SU-DHL-6 (cell line): ENCODE measurements around the gene IFT122.
"Not testable (repeated sequence)": the region's sequence is repeated elsewhere in the genome, so short reads cannot be mapped to it uniquely, and the experiment has no call there.

Source experiments
- H2AFZ ChIP-seq: fragments of 200-600 bp; sonication (generic); 2 replicates; pipeline ENCODE4 v1.6.1; 2014; ENCODE audit warnings: low read depth, mild to moderate bottlenecking, moderate library complexity, mixed read lengths, antibody characterized with exemption, low read length; ENCODE audit not compliant: severe bottlenecking
- H3F3A ChIP-seq: fragments of 200-600 bp; shearing (Covaris generic); 2 replicates; pipeline ENCODE4 v1.6.0; 2016; ENCODE audit warnings: antibody characterized with exemption, mild to moderate bottlenecking; ENCODE audit not compliant: insufficient read depth
- H3K27ac ChIP-seq: fragments of 200-600 bp; sonication (generic); 2 replicates; pipeline ENCODE4 v1.5.1; 2016; ENCODE audit warnings: low read depth, mild to moderate bottlenecking, low read length, moderate library complexity, mixed read lengths
- H3K27me3 ChIP-seq: fragments of 200-600 bp; sonication (generic), shearing (Covaris generic); 2 replicates; pipeline ENCODE4 v1.6.0; 2014; ENCODE audit warnings: mild to moderate bottlenecking, low read length
- H3K36me3 ChIP-seq: fragments of 200-600 bp; sonication (generic); 2 replicates; pipeline ENCODE4 v1.6.1; 2014; ENCODE audit warnings: mild to moderate bottlenecking, low read length, mixed read lengths
- H3K4me2 ChIP-seq: fragments of 300-600, 200-600 bp; shearing (Covaris generic), sonication (generic); 2 replicates; pipeline ENCODE4 v1.6.0; 2014; ENCODE audit warnings: low read length, low read depth, mild to moderate bottlenecking; ENCODE audit not compliant: poor library complexity, severe bottlenecking
- H3K4me3 ChIP-seq: fragments of 200-600 bp; sonication (generic); 2 replicates; pipeline ENCODE4 v1.5.1; 2014; ENCODE audit warnings: antibody characterized with exemption, low read length, mild to moderate bottlenecking, mixed read lengths; ENCODE audit not compliant: insufficient read depth, poor library complexity, severe bottlenecking
- H3K79me2 ChIP-seq: fragments of 200-600 bp; sonication (generic); 2 replicates; pipeline ENCODE4 v1.6.1; 2014; ENCODE audit warnings: mild to moderate bottlenecking, low read length, moderate library complexity; ENCODE audit not compliant: insufficient read depth
- H3K9ac ChIP-seq: fragments of 200-600 bp; sonication (generic); 2 replicates; pipeline ENCODE4 v1.7.0; 2014; ENCODE audit warnings: mild to moderate bottlenecking, low read length
- H3K9me2 ChIP-seq: fragments of 200-600 bp; sonication (generic); replicated peaks from 2 replicates; pipeline ENCODE4 v1.6.1; 2014; ENCODE audit warnings: low read length; ENCODE audit not compliant: insufficient read depth
- H3K9me3 ChIP-seq: fragments of 200-600 bp; sonication (generic); 2 replicates; pipeline ENCODE4 v1.6.1; 2014; ENCODE audit warnings: low read length, mixed read lengths; ENCODE audit not compliant: insufficient read depth
- H4K20me1 ChIP-seq: fragments of 200-600 bp; sonication (generic); 2 replicates; pipeline ENCODE4 v1.6.1; 2014; ENCODE audit warnings: low read depth, mild to moderate bottlenecking, antibody characterized with exemption, low read length, moderate library complexity, mixed read lengths
- CTCF ChIP-seq: fragments of 200-600 bp; sonication (generic); IDR thresholded peaks from one replicate; pipeline ENCODE4 v1.5.1; 2017; ENCODE audit warnings: antibody characterized with exemption, mild to moderate bottlenecking, low read length, moderate library complexity; ENCODE audit not compliant: insufficient read depth, poor library complexity, severe bottlenecking
- EZH2phosphoT487 ChIP-seq: fragments of 200-600 bp; sonication (generic), shearing (Covaris generic); conservative IDR thresholded peaks from 2 replicates; pipeline ENCODE4 v1.6.1; 2018; ENCODE audit warnings: mild to moderate bottlenecking, antibody characterized with exemption, low read length, moderate library complexity, mixed read lengths

The IFT122 gene

GRCh38 chr3:129439817-129440617 is at the start of gene IFT122, which contains the start of gene MBD4:
TSS of gene IFT122 (plus strand) at chr3:129440224. CDS start at chr3:129440331, 107 bp downstream.
TSS of gene MBD4 (minus strand) at chr3:129439948. CDS start at chr3:129439833, 115 bp downstream.
- peaks cover 20% of the 10 kb centered on the region for H3K36me3 ChIP-seq
- no peaks in the 10 kb centered on the region for H3K27me3 ChIP-seq
- no peaks in the 10 kb centered on the region for H4K20me1 ChIP-seq
- H3K9me3 ChIP-seq, result no peaks in the 10 kb centered on the region
- H3K9me2 ChIP-seq, result no peaks in the 10 kb centered on the region
- peaks cover 44% of the 10 kb centered on the region for H3K79me2 ChIP-seq
- H3K9ac ChIP-seq, result peak within 1 kb of the TSS; percentile 97
- H3F3A ChIP-seq, result no peaks in the 10 kb centered on the region
- H3K4me2 ChIP-seq, result peak within 1 kb of the TSS; percentile 89
- TF ChIP-seq CTCF, result no peak
- no peak for TF ChIP-seq EZH2phosphoT487
- H3K4me3 ChIP-seq, result peak within 1 kb of the TSS; percentile 95
- H2AFZ ChIP-seq, result peak within 1 kb of the TSS; percentile 92
- H3K27ac ChIP-seq, result peak within 1 kb of the TSS; percentile 82

DNA sequence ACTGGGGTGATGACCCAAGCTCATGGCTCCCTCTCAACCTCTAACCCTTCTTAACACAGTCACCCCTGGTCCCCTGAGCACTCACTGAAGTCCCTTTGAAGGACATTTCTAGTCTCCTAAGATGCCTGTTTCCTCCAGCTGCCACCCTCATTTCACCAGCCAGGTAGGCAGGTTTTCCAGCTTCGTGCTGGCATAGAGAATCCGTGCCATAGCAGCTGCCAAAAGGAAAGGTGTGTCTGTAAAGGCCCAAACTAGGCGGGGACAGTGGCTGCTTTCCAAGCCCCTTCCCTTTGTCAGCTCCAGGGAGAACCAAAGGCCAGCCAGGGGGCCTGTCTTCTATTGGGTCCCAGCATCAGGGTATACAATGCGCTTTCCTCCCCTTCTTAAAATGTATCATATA is 48.4 kb upstream of the IFT122 start:
- peaks cover 16% of the 10 kb centered on the region for H3K79me2 ChIP-seq
- H2AFZ ChIP-seq, H3K27me3 ChIP-seq, H3K4me2 ChIP-seq, H3K9me3 ChIP-seq, H3F3A ChIP-seq, H3K9me2 ChIP-seq, H3K4me3 ChIP-seq, H3K36me3 ChIP-seq, H4K20me1 ChIP-seq, H3K9ac ChIP-seq, H3K27ac ChIP-seq: not testable (repeated sequence)

DNA sequence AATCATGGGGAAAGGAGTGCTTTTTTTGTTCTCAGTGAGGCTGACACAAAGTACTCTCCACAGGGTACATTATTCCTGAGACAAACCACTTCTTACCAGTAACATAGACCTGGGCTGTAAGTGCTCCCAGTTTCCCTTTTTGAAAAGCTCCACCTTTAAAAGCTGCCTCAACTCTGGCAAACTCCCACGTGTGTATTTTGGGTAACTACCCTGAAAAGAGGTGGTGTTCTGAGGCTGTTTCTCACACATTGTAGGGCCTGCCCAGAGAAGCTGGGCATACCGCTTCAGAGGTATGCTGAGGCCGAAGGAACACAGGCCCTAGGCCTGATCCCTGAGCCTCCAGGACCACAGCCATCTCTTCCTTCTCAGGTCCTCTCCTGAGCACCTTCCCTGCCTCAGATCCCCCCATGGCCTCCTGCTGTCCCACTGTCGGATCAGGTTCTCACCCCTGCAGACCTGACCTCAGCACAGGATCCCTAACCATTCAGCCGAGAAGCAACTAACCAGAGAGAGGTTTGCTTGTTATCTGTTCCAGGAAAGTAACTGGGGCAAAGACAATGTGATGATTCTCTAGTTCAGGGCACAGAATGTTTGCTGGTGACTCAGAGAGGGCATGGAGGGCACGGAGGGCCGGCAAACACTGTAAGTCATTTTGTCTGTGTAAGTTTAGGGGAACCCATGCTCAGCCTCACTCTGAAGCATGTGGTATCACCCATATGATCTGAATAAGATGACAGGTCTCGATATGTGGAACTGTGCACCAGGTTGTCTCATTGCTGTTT is 47.7 kb upstream of the IFT122 start:
- not testable (repeated sequence) for H2AFZ ChIP-seq, H4K20me1 ChIP-seq, H3K4me2 ChIP-seq, H3K9ac ChIP-seq, H3K27ac ChIP-seq, H3K9me3 ChIP-seq, H3K36me3 ChIP-seq, H3K9me2 ChIP-seq, H3F3A ChIP-seq, H3K27me3 ChIP-seq, H3K4me3 ChIP-seq
- peaks cover 23% of the 10 kb centered on the region for H3K79me2 ChIP-seq

DNA sequence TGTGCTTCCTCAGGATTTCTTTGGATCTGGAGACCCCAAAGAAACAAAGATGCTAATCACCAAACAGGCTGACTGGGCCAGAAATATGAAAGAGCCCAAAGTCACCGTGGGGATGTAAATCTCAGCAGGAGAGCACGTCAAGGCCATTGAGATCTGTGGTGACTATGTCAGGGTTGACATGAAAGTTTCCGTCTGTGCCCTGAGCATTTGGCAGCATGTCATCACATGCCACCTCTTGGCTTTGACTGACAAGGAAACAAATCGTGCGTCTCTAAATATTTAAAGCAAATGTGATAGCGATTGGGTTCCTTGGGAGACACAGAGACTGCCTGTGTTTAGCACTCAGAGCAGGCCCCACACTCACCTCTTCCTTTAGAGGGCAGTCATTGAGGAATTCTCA is 46.8 kb upstream of the IFT122 start:
- Histone ChIP-seq H3K9me3 (no peaks in the 10 kb centered on the region), H3K79me2 (peaks cover 33% of the 10 kb centered on the region)

DNA sequence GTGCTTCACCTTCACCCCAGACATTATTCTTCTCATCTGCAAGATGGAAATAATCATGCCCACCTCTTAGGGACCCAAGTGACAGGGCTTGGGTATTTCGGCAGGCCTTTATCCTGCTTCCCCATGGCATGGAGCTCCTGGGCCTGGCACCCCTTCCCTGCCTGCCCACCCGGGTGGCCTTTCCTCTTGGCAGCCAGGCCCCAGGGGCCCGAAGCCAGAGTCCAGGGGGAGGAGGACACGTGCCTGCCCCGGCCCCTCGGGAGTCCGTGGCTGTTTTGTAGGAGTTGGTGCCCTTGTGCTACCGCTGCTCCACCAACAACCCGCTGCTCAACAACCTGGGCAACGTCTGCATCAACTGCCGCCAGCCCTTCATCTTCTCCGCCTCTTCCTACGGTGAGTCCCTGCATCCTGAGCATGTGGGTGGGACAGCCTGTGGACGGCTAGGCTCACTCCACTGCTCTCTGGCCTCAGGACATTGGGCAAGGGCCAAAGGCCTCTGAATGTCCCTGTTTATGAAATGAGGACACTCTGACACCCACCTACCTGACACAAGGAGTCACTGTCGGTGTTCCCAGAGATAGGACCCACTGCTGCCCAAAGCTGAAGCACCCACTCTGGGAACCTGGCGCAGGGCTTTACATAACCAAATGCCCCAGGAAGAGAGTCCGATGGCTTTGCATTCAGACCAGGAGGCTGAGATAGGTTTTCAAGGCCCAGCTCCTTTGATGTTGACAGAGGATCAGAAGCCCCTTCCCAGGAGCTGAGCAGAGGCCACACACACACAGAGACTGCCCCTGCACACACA is 46.1 kb upstream of the IFT122 start:
- H2AFZ ChIP-seq, H3K36me3 ChIP-seq: not testable (repeated sequence)

More for the DNA sequence above, 46.8 kb upstream of the IFT122 start:
- 0 out of 2 replicates have a peak, but pooled peaks cover 3% of the 10 kb centered on the region for H3K36me3 ChIP-seq
- no peaks in the 10 kb centered on the region for H3K9me2 ChIP-seq
- no peak overlapping the region for H2AFZ ChIP-seq
- H3K4me3 ChIP-seq, result no peak overlapping the region
- no peaks in the 10 kb centered on the region; the same call in 1 of the 2 replicates for H4K20me1 ChIP-seq
- no peak overlapping the region for H3K9ac ChIP-seq
- no peak for TF ChIP-seq EZH2phosphoT487
- no peak for TF ChIP-seq CTCF
- no peaks in the 10 kb centered on the region for H3K27me3 ChIP-seq
- no peaks in the 10 kb centered on the region for H3F3A ChIP-seq
- H3K4me2 ChIP-seq, result no peak overlapping the region
- no peak overlapping the region for H3K27ac ChIP-seq

More for the DNA sequence above, 46.1 kb upstream of the IFT122 start:
- not testable (repeated sequence) for H3K27ac ChIP-seq, H3K4me2 ChIP-seq, H3K9ac ChIP-seq, H3K9me3 ChIP-seq, H3F3A ChIP-seq, H3K9me2 ChIP-seq, H4K20me1 ChIP-seq, H3K4me3 ChIP-seq, H3K27me3 ChIP-seq
- peaks cover 40% of the 10 kb centered on the region for H3K79me2 ChIP-seq
